IMR-90 (cell line): ENCODE measurements around the gene DNAJC2.
"Not testable (repeated sequence)": the region's sequence is repeated elsewhere in the genome, so short reads cannot be mapped to it uniquely, and the experiment has no call there.

Source experiments
- BHLHE40 ChIP-seq: fragments of 150-350 bp; IDR thresholded peaks from 2 replicates; pipeline ENCODE4 v1.6.1; 2016; ENCODE audit warnings: mild to moderate bottlenecking, low read depth, low read length
- CEBPB ChIP-seq: IDR thresholded peaks from 2 replicates; pipeline ENCODE4 v1.6.1; 2012; ENCODE audit warnings: low read depth, low read length, improper control_type of control experiment
- CHD1 ChIP-seq: IDR thresholded peaks from 2 replicates; pipeline ENCODE4 v1.6.1; 2012; ENCODE audit warnings: low read depth, low read length, improper control_type of control experiment
- CTCF ChIP-seq: conservative IDR thresholded peaks from 2 replicates; pipeline ENCODE4 v1.5.1; 2012; ENCODE audit warnings: mild to moderate bottlenecking, low read depth, low read length, improper control_type of control experiment
- MAFK ChIP-seq: IDR thresholded peaks from 2 replicates; pipeline ENCODE4 v1.6.1; 2012; ENCODE audit warnings: low read depth, low read length, improper control_type of control experiment
- MAZ ChIP-seq: IDR thresholded peaks from 2 replicates; pipeline ENCODE4 v1.6.1; 2012; ENCODE audit warnings: low read depth, mild to moderate bottlenecking, low read length, improper control_type of control experiment, moderate library complexity, borderline replicate concordance
- NFE2L2 ChIP-seq: fragments of 150-350 bp; IDR thresholded peaks from 2 replicates; pipeline ENCODE4 v1.6.1; 2016; ENCODE audit warnings: low read depth, mild to moderate bottlenecking, low read length
- POLR2A ChIP-seq: IDR thresholded peaks from 2 replicates; pipeline ENCODE4 v1.6.1; 2012; ENCODE audit warnings: mild to moderate bottlenecking, low read depth, low read length
- RAD21 ChIP-seq: IDR thresholded peaks from 2 replicates; pipeline ENCODE4 v1.6.1; 2012; ENCODE audit warnings: low read length, improper control_type of control experiment
- RCOR1 ChIP-seq: IDR thresholded peaks from 2 replicates; pipeline ENCODE4 v1.6.1; 2012; ENCODE audit warnings: mild to moderate bottlenecking, low read length, improper control_type of control experiment; ENCODE audit not compliant: insufficient replicate concordance
- RFX5 ChIP-seq: IDR thresholded peaks from 2 replicates; pipeline ENCODE4 v1.8.0; 2012; ENCODE audit warnings: low read depth, mild to moderate bottlenecking, low read length, moderate library complexity
- SMC3 ChIP-seq: fragments of 150-350 bp; IDR thresholded peaks from 2 replicates; pipeline ENCODE4 v1.6.1; 2016; ENCODE audit warnings: low read depth, mild to moderate bottlenecking, antibody characterized with exemption, low read length, moderate library complexity
- TF ChIP-seq, protein P1 (sequence below): fragments of 150-350 bp; IDR thresholded peaks from 2 replicates; pipeline ENCODE4 v1.6.1; 2017; ENCODE audit warnings: mild to moderate bottlenecking, antibody characterized with exemption, low read length, low read depth

GRCh38 chr7:103273374-103273773, 71.2 kb downstream of the DNAJC2 start:
- TF ChIP-seq POLR2A, CTCF, BHLHE40, RCOR1, SMC3, RFX5, NFE2L2, CHD1, MAFK, MAZ, RAD21: not testable (repeated sequence)
- TF ChIP-seq CEBPB, result peak; percentile 71
- TF ChIP-seq, protein P1, sequence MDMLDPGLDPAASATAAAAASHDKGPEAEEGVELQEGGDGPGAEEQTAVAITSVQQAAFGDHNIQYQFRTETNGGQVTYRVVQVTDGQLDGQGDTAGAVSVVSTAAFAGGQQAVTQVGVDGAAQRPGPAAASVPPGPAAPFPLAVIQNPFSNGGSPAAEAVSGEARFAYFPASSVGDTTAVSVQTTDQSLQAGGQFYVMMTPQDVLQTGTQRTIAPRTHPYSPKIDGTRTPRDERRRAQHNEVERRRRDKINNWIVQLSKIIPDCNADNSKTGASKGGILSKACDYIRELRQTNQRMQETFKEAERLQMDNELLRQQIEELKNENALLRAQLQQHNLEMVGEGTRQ, result not testable (repeated sequence)
